NCI-H2107 (cell line): ENCODE results near the gene CDY2B.
"Not testable (repeated sequence)": the region's sequence is repeated elsewhere in the genome, so short reads cannot be mapped to it uniquely, and the experiment has no call there.

Source experiments
- DNase-seq: peaks from one replicate; lab custom pipeline; 2025; lab: John Stamatoyannopoulos, UW

The CDY2B gene

GRCh38 chrY:17880120-17880519, at the start of gene CDY2B:
TSS of gene CDY2B (minus strand) at chrY:17880220. CDS start at chrY:17879892, 328 bp downstream.
- not testable (repeated sequence) for DNase-seq

GRCh38 chrY:17908009-17908408, 28.0 kb upstream of the CDY2B start:
- not testable (repeated sequence) for DNase-seq

- DNase-seq: not testable (repeated sequence)
Measured at GRCh38 chrY:17907351-17907750, 27.3 kb upstream of the CDY2B start.

- DNase-seq: not testable (repeated sequence)
Measured at GRCh38 chrY:17881697-17882096, 1.7 kb upstream of the CDY2B start.

GRCh38 chrY:17876767-17877166, 3.3 kb downstream of the CDY2B start:
- not testable (repeated sequence) for DNase-seq

GRCh38 chrY:17875401-17875800, 4.6 kb downstream of the CDY2B start:
- DNase-seq: not testable (repeated sequence)

GRCh38 chrY:17871194-17871903, 8.7 kb downstream of the CDY2B start:
- not testable (repeated sequence) for DNase-seq

- not testable (repeated sequence) for DNase-seq
Measured at GRCh38 chrY:17870737-17871136, 9.3 kb downstream of the CDY2B start.

- not testable (repeated sequence) for DNase-seq
Measured at GRCh38 chrY:17867850-17868249, 12.2 kb downstream of the CDY2B start.

- DNase-seq: not testable (repeated sequence)
Measured at GRCh38 chrY:17860634-17861033, 19.4 kb downstream of the CDY2B start.

GRCh38 chrY:17856963-17857848, 22.8 kb downstream of the CDY2B start:
- DNase-seq: not testable (repeated sequence)

- DNase-seq: not testable (repeated sequence)
Measured at GRCh38 chrY:17856508-17856907, 23.5 kb downstream of the CDY2B start.

GRCh38 chrY:17849131-17849530, 30.9 kb downstream of the CDY2B start:
- DNase-seq: not testable (repeated sequence)

- DNase-seq: not testable (repeated sequence)
Measured at GRCh38 chrY:17832149-17832548, 47.9 kb downstream of the CDY2B start.
